ENCODE measurements around the gene PDE2A. TPM values are rescaled to one million over a fixed set of nuclear protein-coding genes. Genes with fewer than 3 reads are reported as not detected.
A peak's percentile ranks its signal among the peaks of the same experiment; 100 is the strongest.

The PDE2A gene
- polyA plus RNA-seq, 3 donors = 0.18 to 1.7 (median 0.53) TPM

- Histone ChIP-seq H3K4me1 (ENCODE audit: control insufficient read depth in 1 of 2, insufficient read depth in 2 of 2, low read length in 2 of 2) (no peaks in the 10 kb centered on the region), H2AFZ (ENCODE audit: insufficient read depth, low read depth, low read length, poor library complexity, severe bottlenecking) (no peak overlapping the region), H3K79me2 (ENCODE audit: insufficient read depth, low read length) (peaks cover 40% of the 10 kb centered on the region), H3K36me3 (replicated peaks in 1 of 2; ENCODE audit: control insufficient read depth in 1 of 2, insufficient read depth in 2 of 2, low read length in 2 of 2) (peaks cover 100% of the 10 kb centered on the region in 2 donors), H3K4me3 (replicated peaks in 1 of 3; ENCODE audit: low read depth in 2 of 3, low read length in 3 of 3) (no peak overlapping the region), H3K27ac (ENCODE audit: low read depth in 1 of 2, low read length in 2 of 2) (peak overlapping the region in 1 of 2 donors; percentile 41), H3K9ac (ENCODE audit: insufficient read depth, low read length, poor library complexity, severe bottlenecking) (no peak overlapping the region), H4K20me1 (ENCODE audit: insufficient read depth, low read length) (peaks cover 100% of the 10 kb centered on the region), H3K27me3 (ENCODE audit: control insufficient read depth in 2 of 2, insufficient read depth in 2 of 2, low read length in 2 of 2) (no peaks in the 10 kb centered on the region), H3K9me3 (replicated peaks in 1 of 2; ENCODE audit: control insufficient read depth in 1 of 2, insufficient read depth in 1 of 2, low read length in 2 of 2) (no peaks in the 10 kb centered on the region), H3K4me2 (replicated peaks; ENCODE audit: extremely low read depth, low read length, poor library complexity, severe bottlenecking) (no peak overlapping the region)
- WGBS (ENCODE audit: insufficient coverage) = 96% methylated on average over 39 of the region's 44 CpGs
- intact Hi-C loops (cut with micrococcal nuclease) = no loop called here
- DNase-seq = no peak
- peaks cover 96 to 100% of the 10 kb centered on the region in 2 donors for H3K36me3 Mint-ChIP-seq
- peaks cover 0 to 2% (median 0%) of the 10 kb centered on the region in 7 donors for H3K9me3 Mint-ChIP-seq
- no peak overlapping the region for H3K4me3 Mint-ChIP-seq
- no peak for TF ChIP-seq CTCF (IDR thresholded peaks at IDR 0.05)
- H3K4me1 Mint-ChIP-seq = peaks cover 2% of the 10 kb centered on the region
- H3K27ac Mint-ChIP-seq = peak overlapping the region in 1 of 7 donors; percentile 21
- no peaks in the 10 kb centered on the region for H3K27me3 Mint-ChIP-seq (ENCODE audit: low read depth in 3 of 3)
Measured at GRCh38 chr11:72696866-72697700, 22.9 kb upstream of the PDE2A start.

- peaks cover 100% of the 10 kb centered on the region in 2 donors for H3K36me3 ChIP-seq (replicated peaks in 1 of 2; ENCODE audit: control insufficient read depth in 1 of 2, insufficient read depth in 2 of 2, low read length in 2 of 2)
- intact Hi-C loops (cut with micrococcal nuclease) = no loop called here
- Mint-ChIP-seq H3K4me3 (no peak overlapping the region), H3K27me3 (ENCODE audit: low read depth in 3 of 3) (no peaks in the 10 kb centered on the region), H3K27ac (peak overlapping the region in 2 of 7 donors; percentile 39 to 77), H3K36me3 (peaks cover 96 to 100% of the 10 kb centered on the region in 2 donors), H3K9me3 (peaks cover 0 to 2% (median 0%) of the 10 kb centered on the region in 7 donors), H3K4me1 (no peaks in the 10 kb centered on the region)
- H3K9ac ChIP-seq (ENCODE audit: insufficient read depth, low read length, poor library complexity, severe bottlenecking) = no peak overlapping the region
- no peak for DNase-seq
- peak overlapping the region in 1 of 2 donors; percentile 36 for H3K27ac ChIP-seq (ENCODE audit: low read depth in 1 of 2, low read length in 2 of 2)
- no peaks in the 10 kb centered on the region for H3K4me1 ChIP-seq (ENCODE audit: control insufficient read depth in 1 of 2, insufficient read depth in 2 of 2, low read length in 2 of 2)
- H3K4me3 ChIP-seq (replicated peaks in 1 of 3; ENCODE audit: low read depth in 2 of 3, low read length in 3 of 3) = no peak overlapping the region
- peaks cover 100% of the 10 kb centered on the region for H4K20me1 ChIP-seq (ENCODE audit: insufficient read depth, low read length)
- TF ChIP-seq CTCF (IDR thresholded peaks at IDR 0.05) = no peak
- H3K9me3 ChIP-seq (replicated peaks in 1 of 2; ENCODE audit: control insufficient read depth in 1 of 2, insufficient read depth in 1 of 2, low read length in 2 of 2) = no peaks in the 10 kb centered on the region
- peaks cover 41% of the 10 kb centered on the region for H3K79me2 ChIP-seq (ENCODE audit: insufficient read depth, low read length)
- WGBS (ENCODE audit: insufficient coverage) = 95% methylated on average over 6 of the region's 7 CpGs
- H3K27me3 ChIP-seq (ENCODE audit: control insufficient read depth in 2 of 2, insufficient read depth in 2 of 2, low read length in 2 of 2) = no peaks in the 10 kb centered on the region
- H3K4me2 ChIP-seq (replicated peaks; ENCODE audit: extremely low read depth, low read length, poor library complexity, severe bottlenecking) = no peak overlapping the region
- no peak overlapping the region for H2AFZ ChIP-seq (ENCODE audit: insufficient read depth, low read depth, low read length, poor library complexity, severe bottlenecking)
Measured at GRCh38 chr11:72695354-72695753, 21.1 kb upstream of the PDE2A start.
